GM12864 (cell line): Measurements from ENCODE around the gene GPR35.

Experiments used
- DNase-seq: peaks from one replicate; pipeline ENCODE4 v3.0.0-alpha.2; 2011; ENCODE audit warnings: low read depth
- H3K4me3 ChIP-seq: 2 replicates; pipeline ENCODE4 v1.5.1; 2011; ENCODE audit warnings: mild to moderate bottlenecking, low read depth, low read length, control low read depth
- CTCF ChIP-seq: IDR thresholded peaks from 2 replicates; pipeline ENCODE4 v1.5.1; 2011; ENCODE audit warnings: low read depth, mild to moderate bottlenecking, moderate library complexity, low read length, control low read depth, inconsistent platforms; ENCODE audit errors: missing control alignments

The GPR35 gene

DNA sequence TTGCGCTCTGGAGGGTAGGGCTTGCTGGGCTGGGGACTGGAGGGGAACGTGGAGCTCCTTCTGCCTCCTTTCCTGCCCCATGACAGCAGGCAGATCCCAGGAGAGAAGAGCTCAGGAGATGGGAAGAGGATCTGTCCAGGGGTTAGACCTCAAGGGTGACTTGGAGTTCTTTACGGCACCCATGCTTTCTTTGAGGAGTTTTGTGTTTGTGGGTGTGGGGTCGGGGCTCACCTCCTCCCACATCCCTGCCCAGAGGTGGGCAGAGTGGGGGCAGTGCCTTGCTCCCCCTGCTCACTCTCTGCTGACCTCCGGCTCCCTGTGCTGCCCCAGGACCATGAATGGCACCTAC, 4.3 kb downstream of the GPR35 start:
- no peak for TF ChIP-seq CTCF
- no peak overlapping the region for H3K4me3 ChIP-seq
- DNase-seq, result no peak

DNA sequence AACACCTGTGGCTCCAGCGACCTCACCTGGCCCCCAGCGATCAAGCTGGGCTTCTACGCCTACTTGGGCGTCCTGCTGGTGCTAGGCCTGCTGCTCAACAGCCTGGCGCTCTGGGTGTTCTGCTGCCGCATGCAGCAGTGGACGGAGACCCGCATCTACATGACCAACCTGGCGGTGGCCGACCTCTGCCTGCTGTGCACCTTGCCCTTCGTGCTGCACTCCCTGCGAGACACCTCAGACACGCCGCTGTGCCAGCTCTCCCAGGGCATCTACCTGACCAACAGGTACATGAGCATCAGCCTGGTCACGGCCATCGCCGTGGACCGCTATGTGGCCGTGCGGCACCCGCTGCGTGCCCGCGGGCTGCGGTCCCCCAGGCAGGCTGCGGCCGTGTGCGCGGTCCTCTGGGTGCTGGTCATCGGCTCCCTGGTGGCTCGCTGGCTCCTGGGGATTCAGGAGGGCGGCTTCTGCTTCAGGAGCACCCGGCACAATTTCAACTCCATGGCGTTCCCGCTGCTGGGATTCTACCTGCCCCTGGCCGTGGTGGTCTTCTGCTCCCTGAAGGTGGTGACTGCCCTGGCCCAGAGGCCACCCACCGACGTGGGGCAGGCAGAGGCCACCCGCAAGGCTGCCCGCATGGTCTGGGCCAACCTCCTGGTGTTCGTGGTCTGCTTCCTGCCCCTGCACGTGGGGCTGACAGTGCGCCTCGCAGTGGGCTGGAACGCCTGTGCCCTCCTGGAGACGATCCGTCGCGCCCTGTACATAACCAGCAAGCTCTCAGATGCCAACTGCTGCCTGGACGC, 4.9 kb downstream of the GPR35 start:
- no peak for DNase-seq
- TF ChIP-seq CTCF, result no peak
- H3K4me3 ChIP-seq, result no peak overlapping the region

- TF ChIP-seq CTCF, result no peak
- no peak overlapping the region for H3K4me3 ChIP-seq
- DNase-seq, result no peak
These were observed 5.7 kb downstream of the GPR35 start for GRCh38 chr2:240630771-240631547.

DNA sequence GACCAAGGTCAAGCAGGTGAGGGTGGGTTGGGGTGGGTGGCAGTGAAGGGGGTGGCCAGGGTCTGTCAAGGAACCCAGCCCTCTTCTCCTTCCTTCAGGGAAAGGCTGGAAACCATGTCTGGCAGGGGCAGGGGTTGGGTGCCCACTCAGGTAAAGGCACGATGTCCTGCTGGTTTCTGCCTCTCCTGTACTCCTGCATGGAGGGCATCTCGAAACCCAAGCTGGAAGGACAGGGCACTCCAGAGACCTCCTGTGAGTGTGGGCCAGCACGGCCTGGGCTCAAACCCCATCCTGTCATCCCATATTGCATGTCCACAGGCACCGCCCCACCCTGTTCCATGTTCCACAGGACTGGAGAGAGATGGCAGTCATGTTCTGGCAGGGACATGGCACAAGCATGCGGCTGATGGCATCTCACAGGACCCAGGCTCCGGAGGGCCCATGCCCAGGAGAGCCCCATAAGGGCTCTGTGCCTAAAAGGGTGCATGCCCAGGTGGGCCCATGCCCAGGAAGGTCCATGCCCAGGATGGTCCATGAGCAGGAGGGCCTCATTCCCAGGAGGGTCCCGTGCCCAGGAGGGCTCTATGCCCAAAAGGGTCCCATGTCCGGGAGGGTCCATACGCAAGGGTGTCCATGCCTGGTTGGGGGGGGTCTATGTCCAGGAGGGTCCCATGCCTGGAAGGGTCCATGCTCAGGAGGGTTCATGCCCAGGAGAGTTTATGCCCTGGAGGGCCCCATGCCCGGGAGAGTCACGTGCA, 6.4 kb downstream of the GPR35 start:
- no peak for DNase-seq
- no peak for TF ChIP-seq CTCF
- no peak overlapping the region for H3K4me3 ChIP-seq

DNA sequence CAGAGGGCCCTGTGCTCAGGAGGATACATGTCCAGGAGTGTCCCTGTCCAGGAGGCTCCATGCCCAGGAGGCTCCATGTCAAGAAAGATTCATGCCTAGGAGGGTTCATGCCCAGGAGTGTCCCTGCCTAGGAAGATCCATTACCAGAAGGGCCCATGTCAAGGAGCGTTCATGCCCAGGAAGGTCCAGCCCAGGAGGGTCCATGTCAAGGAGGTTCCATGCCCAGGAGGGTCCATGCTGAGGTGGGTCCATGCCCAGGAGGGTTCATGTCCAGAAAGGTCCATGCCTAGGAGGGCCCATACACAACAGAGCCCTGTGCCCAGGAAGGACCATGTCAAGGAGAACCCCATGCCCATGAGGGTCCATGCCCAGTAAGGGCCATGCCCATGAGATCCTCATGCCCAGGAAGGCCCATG, 7.0 kb downstream of the GPR35 start:
- no peak for TF ChIP-seq CTCF
- H3K4me3 ChIP-seq, result no peak overlapping the region
- DNase-seq, result no peak

- H3K4me3 ChIP-seq, result no peak overlapping the region
These were observed 10.1 kb downstream of the GPR35 start for GRCh38 chr2:240635121-240635997.

More at GRCh38 chr2:240635121-240635997, 10.1 kb downstream of the GPR35 start:
- no peak for DNase-seq
- TF ChIP-seq CTCF, result no peak
